CD14-positive monocyte (primary cell): ENCODE data around the gene KDM3A. TPM values are rescaled to one million over a fixed set of nuclear protein-coding genes. Genes with fewer than 3 reads are reported as not detected.

Experiments
- DNase-seq, 3 donors: peaks; one replicate each; pipeline ENCODE4 v3.0.0-alpha.2; 2011 to 2022
- H2AFZ ChIP-seq: 2 replicates; pipeline ENCODE4 v1.6.0; 2012; ENCODE audit warnings: mild to moderate bottlenecking, low read depth, low read length, inconsistent platforms; ENCODE audit not compliant: insufficient read depth, poor library complexity, severe bottlenecking
- H3K27ac ChIP-seq, 2 donors: 1 replicate in 1 of 2; 2 replicates in 1 of 2; pipeline ENCODE4 v1.5.1; 2012 to 2013; ENCODE audit warnings: low read length in 2 of 2, control low read depth in 1 of 2, inconsistent platforms in 1 of 2, low read depth in 1 of 2, mild to moderate bottlenecking in 1 of 2
- H3K27me3 ChIP-seq, 2 donors: one replicate each; pipeline versions ENCODE4 v1.6.0 to v1.6.1; 2011 to 2013; ENCODE audit warnings: low read length in 2 of 2; ENCODE audit not compliant: control insufficient read depth in 2 of 2, insufficient read depth in 2 of 2
- H3K36me3 ChIP-seq, 2 donors: replicated peaks in 1 of 2; 1 replicate in 1 of 2; 2 replicates in 1 of 2; pipeline versions ENCODE4 v1.5.1 to v1.6.1; 2012 to 2013; ENCODE audit warnings: low read length in 2 of 2, control low read depth in 1 of 2, inconsistent platforms in 1 of 2, mild to moderate bottlenecking in 1 of 2; ENCODE audit not compliant: insufficient read depth in 2 of 2, control insufficient read depth in 1 of 2
- H3K4me1 ChIP-seq, 2 donors: 1 replicate in 1 of 2; 2 replicates in 1 of 2; pipeline versions ENCODE4 v1.5.1 to v1.6.1; 2012 to 2013; ENCODE audit warnings: low read length in 2 of 2, control low read depth in 1 of 2, inconsistent platforms in 1 of 2, mild to moderate bottlenecking in 1 of 2, moderate library complexity in 1 of 2; ENCODE audit not compliant: insufficient read depth in 2 of 2, control insufficient read depth in 1 of 2
- H3K4me2 ChIP-seq: replicated peaks from 2 replicates; pipeline ENCODE3; 2012; ENCODE audit warnings: low read length, moderate library complexity, mild to moderate bottlenecking; ENCODE audit not compliant: poor library complexity, severe bottlenecking; ENCODE audit errors: extremely low read depth
- H3K4me3 ChIP-seq, 3 experiments: fragments of 200-600 bp in 1 of 3; sonication (generic) in 1 of 3; replicated peaks in 1 of 3; 1 replicate in 2 of 3; 2 replicates in 1 of 3; pipeline ENCODE4 v1.5.1; 2011 to 2013; ENCODE audit warnings: low read length in 3 of 3, mild to moderate bottlenecking in 3 of 3, control low read depth in 2 of 3, low read depth in 2 of 3, inconsistent platforms in 1 of 3, moderate library complexity in 1 of 3
- H3K79me2 ChIP-seq: 2 replicates; pipeline ENCODE4 v1.6.0; 2012; ENCODE audit warnings: mild to moderate bottlenecking, control low read depth, inconsistent platforms, low read length, moderate library complexity; ENCODE audit not compliant: insufficient read depth
- H3K9ac ChIP-seq: 2 replicates; pipeline ENCODE4 v1.6.0; 2017; ENCODE audit warnings: low read length, mild to moderate bottlenecking; ENCODE audit not compliant: insufficient read depth, poor library complexity, severe bottlenecking
- H3K9me3 ChIP-seq, 2 donors: replicated peaks in 1 of 2; 1 replicate in 1 of 2; 2 replicates in 1 of 2; pipeline versions ENCODE4 v1.5.1 to v1.6.1; 2012 to 2013; ENCODE audit warnings: low read length in 2 of 2, control low read depth in 1 of 2; ENCODE audit not compliant: control insufficient read depth in 1 of 2, insufficient read depth in 1 of 2
- H4K20me1 ChIP-seq: 2 replicates; pipeline ENCODE4 v1.6.0; 2012; ENCODE audit warnings: mild to moderate bottlenecking, low read length, control low read depth, moderate library complexity; ENCODE audit not compliant: insufficient read depth
- H3K27ac Mint-ChIP-seq, 7 donors: one replicate each; pipeline ENCODE4 v1.8.0; 2020; ENCODE audit warnings: mild to moderate bottlenecking in 7 of 7, mixed read lengths in 7 of 7, moderate library complexity in 6 of 7, inconsistent platforms in 2 of 7
- H3K27me3 Mint-ChIP-seq, 3 donors: one replicate each; pipeline ENCODE4 v1.8.0; 2021 to 2022; ENCODE audit warnings: low read depth in 3 of 3, mild to moderate bottlenecking in 3 of 3, mixed read lengths in 3 of 3, moderate library complexity in 3 of 3, inconsistent platforms in 1 of 3
- H3K36me3 Mint-ChIP-seq, 2 donors: one replicate each; pipeline ENCODE4 v1.8.0; 2020; ENCODE audit warnings: mixed read lengths in 2 of 2, inconsistent platforms in 1 of 2, mild to moderate bottlenecking in 1 of 2
- H3K4me1 Mint-ChIP-seq: one replicate; pipeline ENCODE4 v1.8.0; 2020; ENCODE audit warnings: mild to moderate bottlenecking, mixed read lengths
- H3K4me3 Mint-ChIP-seq, 2 donors: one replicate each; pipeline ENCODE4 v1.8.0; 2020; ENCODE audit warnings: mild to moderate bottlenecking in 2 of 2, mixed read lengths in 2 of 2, moderate library complexity in 1 of 2
- H3K9me3 Mint-ChIP-seq, 7 donors: one replicate each; pipeline ENCODE4 v1.8.0; 2020 to 2022; ENCODE audit warnings: mixed read lengths in 7 of 7, mild to moderate bottlenecking in 6 of 7, moderate library complexity in 6 of 7, inconsistent platforms in 2 of 7
- WGBS: methylation state at CpG from one replicate; pipeline ENCODE4 v1.1.5; 2013; ENCODE audit warnings: missing lambda C conversion rate; ENCODE audit not compliant: insufficient coverage; 5-methylcytosine and 5-hydroxymethylcytosine counted together
- intact Hi-C, 2 donors: fragments of 100-400 bp; cut with micrococcal nuclease; formaldehyde crosslinking; loops; one replicate each; pipeline versions ENCODE4 v1.15.0 to v1.15.1; 2023
- polyA plus RNA-seq, 3 donors: library from polyadenylated mRNA; depleted of rRNA in 1 of 3; unstranded in 2 of 3; stranded (reverse) in 1 of 3; fragments of 300-500 nt in 2 of 3; fragments of >200 nt in 1 of 3; fragmentation: Illumina TruSeq in 2 of 3; gene quantifications; 1 replicate in 2 of 3; 2 replicates in 1 of 3; pipeline ENCODE4 v1.2.3, GENCODE V29; 2012 to 2021
- TF ChIP-seq, protein P1 (sequence below): fragments of 200-600 bp; IDR thresholded peaks from one replicate; pipeline ENCODE4 v1.8.0; 2022; ENCODE audit warnings: antibody characterized with exemption, mild to moderate bottlenecking

KDM3A gene
- polyA plus RNA-seq, 3 donors = 3.3 to 21.2 (median 7.4) TPM

DNA sequence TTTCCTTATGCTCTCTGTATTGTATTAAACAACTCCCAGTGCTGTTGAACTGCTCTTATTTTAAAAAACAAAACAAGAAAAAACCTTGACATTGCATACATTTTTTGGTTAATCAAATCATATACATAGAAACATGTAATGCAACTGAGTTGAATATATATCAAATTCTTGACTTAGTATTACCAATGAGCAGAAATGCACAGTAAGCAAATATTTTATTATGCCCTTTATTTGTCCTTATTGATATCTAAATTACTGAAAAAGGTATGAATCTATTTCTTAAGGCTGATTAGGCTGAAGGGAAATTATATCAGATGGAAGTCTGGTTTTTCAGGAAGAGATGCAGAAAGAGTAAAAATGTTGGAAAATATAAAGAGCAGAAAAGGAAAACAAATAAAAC, 6.9 kb upstream of the KDM3A start:
- no peak for DNase-seq
- intact Hi-C loops = no loop called here

GRCh38 chr2:86435531-86435930, 5.6 kb upstream of the KDM3A start:
- Histone ChIP-seq H3K4me2 (no peak overlapping the region), H3K79me2 (no peaks in the 10 kb centered on the region), H3K27me3 (no peaks in the 10 kb centered on the region), H3K9me3 (peaks cover 9 to 29% of the 10 kb centered on the region in 2 donors), H3K27ac (no peak overlapping the region), H3K4me3 (no peak overlapping the region), H3K36me3 (no peaks in the 10 kb centered on the region), H3K9ac (no peak overlapping the region), H4K20me1 (no peaks in the 10 kb centered on the region), H2AFZ (no peak overlapping the region), H3K4me1 (peaks cover 10 to 13% of the 10 kb centered on the region in 2 donors)
- DNase-seq = no peak
- H3K27me3 Mint-ChIP-seq = peaks cover 0 to 2% (median 0%) of the 10 kb centered on the region in 3 donors
- H3K36me3 Mint-ChIP-seq = peaks cover 2 to 6% of the 10 kb centered on the region in 2 donors
- WGBS = no CpG with 5 or more reads among the region's 4 CpGs
- peaks cover 16% of the 10 kb centered on the region for H3K4me1 Mint-ChIP-seq
- no peak overlapping the region for H3K4me3 Mint-ChIP-seq
- peaks cover 11 to 43% (median 36%) of the 10 kb centered on the region in 7 donors for H3K9me3 Mint-ChIP-seq
- intact Hi-C loops = no loop called here
- no peak overlapping the region for H3K27ac Mint-ChIP-seq
- TF ChIP-seq, protein P1, sequence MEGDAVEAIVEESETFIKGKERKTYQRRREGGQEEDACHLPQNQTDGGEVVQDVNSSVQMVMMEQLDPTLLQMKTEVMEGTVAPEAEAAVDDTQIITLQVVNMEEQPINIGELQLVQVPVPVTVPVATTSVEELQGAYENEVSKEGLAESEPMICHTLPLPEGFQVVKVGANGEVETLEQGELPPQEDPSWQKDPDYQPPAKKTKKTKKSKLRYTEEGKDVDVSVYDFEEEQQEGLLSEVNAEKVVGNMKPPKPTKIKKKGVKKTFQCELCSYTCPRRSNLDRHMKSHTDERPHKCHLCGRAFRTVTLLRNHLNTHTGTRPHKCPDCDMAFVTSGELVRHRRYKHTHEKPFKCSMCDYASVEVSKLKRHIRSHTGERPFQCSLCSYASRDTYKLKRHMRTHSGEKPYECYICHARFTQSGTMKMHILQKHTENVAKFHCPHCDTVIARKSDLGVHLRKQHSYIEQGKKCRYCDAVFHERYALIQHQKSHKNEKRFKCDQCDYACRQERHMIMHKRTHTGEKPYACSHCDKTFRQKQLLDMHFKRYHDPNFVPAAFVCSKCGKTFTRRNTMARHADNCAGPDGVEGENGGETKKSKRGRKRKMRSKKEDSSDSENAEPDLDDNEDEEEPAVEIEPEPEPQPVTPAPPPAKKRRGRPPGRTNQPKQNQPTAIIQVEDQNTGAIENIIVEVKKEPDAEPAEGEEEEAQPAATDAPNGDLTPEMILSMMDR = no peak

More for the DNA sequence above, 6.9 kb upstream of the KDM3A start:
- Mint-ChIP-seq H3K27me3 (peaks cover 0 to 2% (median 0%) of the 10 kb centered on the region in 3 donors), H3K4me1 (peaks cover 14% of the 10 kb centered on the region), H3K27ac (no peak overlapping the region), H3K9me3 (peaks cover 15 to 42% (median 27%) of the 10 kb centered on the region in 7 donors), H3K4me3 (no peak overlapping the region), H3K36me3 (no peaks in the 10 kb centered on the region)
- Histone ChIP-seq H3K9me3 (peaks cover 11 to 23% of the 10 kb centered on the region in 2 donors), H3K79me2 (no peaks in the 10 kb centered on the region), H3K4me2 (no peak overlapping the region), H3K9ac (no peak overlapping the region), H2AFZ (no peak overlapping the region), H3K4me1 (peaks cover 10 to 13% of the 10 kb centered on the region in 2 donors), H3K36me3 (no peaks in the 10 kb centered on the region), H3K27me3 (no peaks in the 10 kb centered on the region), H3K27ac (no peak overlapping the region), H3K4me3 (no peak overlapping the region), H4K20me1 (no peaks in the 10 kb centered on the region)
- TF ChIP-seq, protein P1 = no peak
